Middle frontal gyrus (tissue), 1 donor: ENCODE data around the gene SLC22A7.

Experiments
- DNase-seq: peaks from one replicate; pipeline ENCODE4 v3.0.0-alpha.2; 2015; ENCODE audit warnings: low spot score; ENCODE audit errors: extremely low spot score

Gene SLC22A7

DNA sequence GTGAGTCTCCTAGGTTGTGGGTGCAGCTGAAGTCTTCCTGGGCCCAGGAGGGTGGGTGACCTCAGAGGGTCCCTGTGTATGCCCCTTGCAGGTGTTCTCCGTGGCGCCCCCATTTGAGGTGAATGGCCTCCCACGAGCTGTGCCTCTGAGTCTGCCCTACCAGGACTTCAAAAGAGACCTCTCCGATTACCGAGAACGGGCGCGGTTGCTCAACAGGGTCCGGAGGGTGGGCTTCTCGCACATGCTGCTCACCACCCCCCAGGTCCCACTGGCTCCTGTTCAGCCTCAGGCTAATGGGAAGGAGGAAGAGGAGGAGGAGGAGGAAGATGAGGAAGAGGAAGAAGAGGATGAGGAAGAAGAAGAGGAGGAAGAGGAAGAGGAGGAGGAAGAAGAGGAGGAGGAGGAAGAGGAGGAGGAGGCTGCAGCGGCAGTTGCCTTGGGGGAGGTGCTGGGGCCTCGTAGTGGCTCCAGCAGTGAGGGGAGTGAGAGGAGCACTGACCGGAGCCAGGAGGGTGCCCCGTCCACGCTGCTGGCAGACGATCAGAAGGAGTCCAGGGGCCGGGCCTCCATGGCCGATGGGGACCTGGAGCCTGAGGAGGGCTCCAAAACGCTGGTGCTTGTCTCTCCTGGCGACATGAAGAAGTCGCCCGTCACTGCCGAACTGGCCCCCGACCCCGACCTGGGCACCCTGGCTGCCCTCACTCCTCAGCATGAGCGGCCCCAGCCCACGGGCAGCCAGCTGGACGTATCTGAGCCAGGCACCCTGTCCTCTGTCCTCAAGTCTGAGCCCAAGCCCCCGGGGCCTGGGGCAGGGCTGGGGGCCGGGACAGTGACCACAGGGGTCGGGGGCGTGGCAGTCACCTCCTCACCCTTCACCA, 15.2 kb upstream of the SLC22A7 start:
- no peak for DNase-seq

- DNase-seq, result no peak
Measured at GRCh38 chr6:43283514-43283901, 14.6 kb upstream of the SLC22A7 start.

DNA sequence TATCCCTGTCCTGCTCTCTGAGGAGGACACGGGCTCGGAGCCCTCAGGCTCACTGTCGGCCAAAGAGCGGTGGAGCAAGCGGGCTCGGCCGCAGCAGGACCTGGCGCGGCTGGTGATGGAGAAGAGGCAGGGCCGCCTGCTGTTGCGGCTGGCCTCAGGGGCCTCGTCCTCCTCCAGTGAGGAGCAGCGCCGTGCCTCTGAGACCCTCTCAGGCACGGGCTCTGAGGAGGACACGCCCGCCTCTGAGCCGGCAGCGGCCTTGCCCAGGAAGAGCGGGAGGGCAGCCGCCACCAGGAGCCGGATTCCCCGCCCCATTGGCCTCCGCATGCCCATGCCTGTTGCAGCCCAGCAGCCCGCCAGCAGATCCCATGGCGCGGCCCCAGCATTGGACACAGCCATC, 14.2 kb upstream of the SLC22A7 start:
- no peak for DNase-seq

GRCh38 chr6:43284991-43285781, 12.9 kb upstream of the SLC22A7 start:
- no peak for DNase-seq

GRCh38 chr6:43285832-43286231, 12.2 kb upstream of the SLC22A7 start:
- DNase-seq, result no peak

GRCh38 chr6:43286456-43286979, 11.5 kb upstream of the SLC22A7 start:
- no peak for DNase-seq

DNA sequence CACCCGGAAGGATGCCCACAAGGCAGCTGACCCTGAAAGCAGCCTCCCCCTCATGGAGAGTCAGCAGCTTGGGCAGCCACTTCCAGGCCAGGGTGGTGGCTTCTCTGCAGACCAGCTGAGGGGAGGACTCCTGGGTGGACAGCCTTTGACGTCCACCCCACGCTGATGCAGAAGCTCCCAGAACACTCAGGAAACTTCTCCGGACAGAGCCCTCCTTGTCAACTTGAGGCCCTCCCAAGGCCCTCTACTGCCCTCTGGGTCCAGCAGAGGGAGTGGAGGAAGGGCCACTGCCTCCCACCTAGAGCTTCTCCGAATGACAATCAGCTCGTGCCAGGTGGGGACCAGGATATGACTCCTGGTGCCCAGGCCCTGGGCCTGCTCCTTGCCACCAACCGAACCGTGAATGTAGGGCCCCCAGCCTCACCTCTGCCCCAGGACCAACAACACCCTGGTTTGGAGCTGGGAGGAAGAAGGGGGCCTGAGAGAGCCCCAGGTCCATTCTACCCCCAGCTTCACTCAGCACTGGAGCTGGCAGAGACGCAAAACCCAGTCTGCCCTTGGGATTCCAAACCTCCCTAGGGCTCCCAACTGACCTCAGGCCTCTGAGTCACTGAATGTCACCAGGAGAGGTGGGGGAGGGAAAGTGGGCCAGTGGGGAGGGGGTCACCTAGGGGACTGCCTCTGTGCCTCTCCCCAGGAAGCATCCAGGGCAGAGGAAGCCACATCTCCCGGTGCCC, 10.9 kb upstream of the SLC22A7 start:
- DNase-seq, result no peak

DNA sequence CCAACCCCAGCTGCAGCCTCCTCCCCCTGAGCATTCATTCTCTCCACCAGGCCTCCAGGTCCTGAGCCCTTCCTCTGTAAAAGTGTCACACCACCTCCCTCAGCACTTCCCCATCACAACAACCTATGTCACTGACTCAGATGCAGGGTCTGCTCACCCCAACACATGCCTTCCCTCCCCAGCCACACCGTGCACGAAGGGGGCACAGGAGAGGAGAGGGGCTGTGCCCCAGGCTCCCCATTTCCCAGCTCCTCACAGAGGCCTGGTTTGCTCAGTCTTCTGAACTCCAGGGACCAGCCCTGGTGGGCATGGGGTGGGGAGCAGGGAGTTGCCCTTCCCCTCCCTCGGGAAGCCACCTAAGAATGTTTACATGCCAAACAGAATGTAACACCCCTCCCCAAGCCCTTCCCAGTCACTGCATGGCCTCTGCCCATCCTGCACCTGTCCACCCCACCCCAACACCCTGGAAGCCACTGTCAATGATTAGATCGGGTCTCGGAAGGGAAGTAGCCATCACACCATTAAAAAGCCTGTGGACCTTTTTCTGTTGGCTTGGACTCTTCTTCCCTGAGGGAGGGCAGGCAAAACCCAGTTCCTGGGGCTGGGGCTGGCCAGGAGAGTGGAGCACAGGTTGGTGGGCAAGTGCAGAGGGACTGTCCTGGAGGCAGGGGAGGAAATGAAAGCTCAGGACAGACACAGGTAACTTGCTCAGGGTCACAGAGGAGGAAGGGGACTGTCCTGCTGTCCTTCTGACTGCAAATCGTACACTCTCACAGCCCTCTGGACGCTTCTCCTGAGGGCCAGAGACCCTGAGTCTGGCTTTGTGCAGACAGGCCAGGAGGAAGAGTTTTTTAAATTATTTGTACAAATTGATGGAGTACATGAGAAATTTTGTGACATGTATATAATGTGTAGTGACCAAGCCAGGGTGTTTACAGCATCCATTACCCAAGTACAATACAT, 10.1 kb upstream of the SLC22A7 start:
- DNase-seq, result no peak

- DNase-seq, result no peak
Measured at GRCh38 chr6:43290339-43290904, 7.6 kb upstream of the SLC22A7 start.

DNA sequence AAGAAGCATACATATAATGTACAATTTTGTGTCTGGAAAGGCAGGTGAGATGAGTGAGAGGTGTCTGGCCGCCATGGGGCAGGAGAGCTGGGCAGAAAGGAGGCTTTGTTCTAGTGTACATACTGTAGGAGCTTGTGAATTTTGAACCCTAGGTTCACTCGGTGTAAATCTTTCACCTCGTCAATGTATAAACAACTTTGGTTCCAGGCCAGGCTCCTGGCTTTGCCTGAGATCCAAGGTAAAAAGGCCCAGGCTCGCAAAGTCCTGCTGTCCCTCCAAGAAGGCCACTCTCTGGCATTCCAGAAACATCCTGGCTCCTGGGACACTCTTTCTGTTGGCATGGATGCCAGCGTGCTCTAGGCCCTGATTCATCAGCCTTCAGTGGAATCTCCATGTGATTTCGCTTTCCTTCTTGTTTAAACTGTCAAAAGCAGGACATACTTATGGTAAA, 7.1 kb upstream of the SLC22A7 start:
- no peak for DNase-seq

DNA sequence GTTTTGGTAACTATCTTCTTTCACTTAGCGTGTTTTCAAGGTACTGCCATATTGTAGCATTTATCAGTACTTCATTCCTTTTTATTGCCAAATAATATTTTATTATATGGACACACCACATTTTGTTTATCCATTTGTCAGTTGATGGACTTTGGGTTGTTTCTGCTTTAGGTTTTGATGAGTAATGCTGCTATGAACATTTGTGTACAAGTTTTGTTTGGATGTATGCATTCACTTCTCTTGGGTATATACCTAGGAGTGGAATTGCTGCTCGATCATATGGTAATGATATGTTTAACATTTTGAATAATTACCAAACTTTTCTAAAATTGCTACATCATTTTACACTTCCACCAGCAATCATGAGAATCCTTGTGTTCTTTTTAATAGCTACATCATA, 6.4 kb upstream of the SLC22A7 start:
- DNase-seq, result no peak

GRCh38 chr6:43292341-43292740, 5.7 kb upstream of the SLC22A7 start:
- DNase-seq, result no peak

DNA sequence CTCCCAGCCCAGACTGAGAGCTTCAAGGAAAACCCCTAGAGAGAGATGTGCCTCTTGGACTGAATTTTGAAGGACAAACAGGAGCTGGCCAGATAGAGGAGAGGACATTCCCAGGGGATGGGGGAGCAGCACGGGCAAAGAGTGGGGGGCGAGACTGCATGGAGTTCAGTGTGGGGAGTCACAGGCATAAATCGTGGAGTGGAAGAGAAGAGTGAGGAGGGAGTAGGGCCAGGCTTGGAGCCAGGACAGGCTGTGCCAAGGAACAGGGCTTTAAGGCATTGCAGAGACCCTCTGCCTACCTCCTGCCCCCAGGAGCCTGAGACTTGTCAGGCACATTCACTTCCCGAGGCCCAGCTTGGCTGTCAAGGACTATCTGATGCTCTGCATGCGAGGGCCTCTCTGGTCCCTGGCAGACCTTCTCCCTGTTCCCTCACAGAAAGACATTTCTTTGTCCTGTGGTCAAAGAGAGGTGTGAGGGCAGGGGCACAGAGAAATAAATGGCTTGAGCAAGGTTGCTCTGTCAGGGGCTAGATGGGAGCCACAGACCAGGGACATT, 5.2 kb upstream of the SLC22A7 start:
- DNase-seq, result no peak

DNA sequence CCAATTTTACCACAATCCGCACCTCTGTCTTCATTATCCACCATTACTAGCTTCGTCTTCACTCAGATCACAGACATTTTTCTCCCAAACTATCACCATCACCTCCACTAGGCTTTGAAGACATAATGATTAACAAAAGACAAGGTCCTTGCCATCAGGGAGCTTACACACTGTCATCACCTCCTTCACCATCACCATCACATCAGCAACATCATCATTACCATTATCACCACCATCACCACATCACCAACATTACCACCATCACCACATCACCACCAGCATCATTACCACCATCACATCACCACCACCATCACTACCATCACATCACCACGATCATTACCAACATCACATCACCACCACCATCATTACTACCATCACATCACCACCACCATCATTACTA, 4.4 kb upstream of the SLC22A7 start:
- no peak for DNase-seq

DNA sequence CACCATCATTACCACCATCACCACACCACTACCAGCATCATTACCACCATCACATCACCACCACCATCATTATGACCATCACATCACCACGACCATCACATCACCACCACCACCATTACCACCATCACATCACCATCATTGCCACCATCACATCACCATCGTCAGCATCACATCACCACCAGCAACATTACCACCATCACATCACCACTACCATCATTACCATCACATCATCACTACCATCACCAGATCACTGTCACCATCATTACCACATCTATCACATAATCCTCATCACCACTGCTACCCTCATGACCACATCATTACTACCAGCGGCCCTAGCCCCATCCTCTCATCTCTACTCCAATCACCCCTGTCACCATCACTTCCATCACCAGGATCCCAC, 3.5 kb upstream of the SLC22A7 start:
- DNase-seq, result no peak

GRCh38 chr6:43295456-43295855, 2.6 kb upstream of the SLC22A7 start:
- DNase-seq, result no peak

- DNase-seq, result no peak
Measured at GRCh38 chr6:43296780-43297497, 1.1 kb upstream of the SLC22A7 start.

DNA sequence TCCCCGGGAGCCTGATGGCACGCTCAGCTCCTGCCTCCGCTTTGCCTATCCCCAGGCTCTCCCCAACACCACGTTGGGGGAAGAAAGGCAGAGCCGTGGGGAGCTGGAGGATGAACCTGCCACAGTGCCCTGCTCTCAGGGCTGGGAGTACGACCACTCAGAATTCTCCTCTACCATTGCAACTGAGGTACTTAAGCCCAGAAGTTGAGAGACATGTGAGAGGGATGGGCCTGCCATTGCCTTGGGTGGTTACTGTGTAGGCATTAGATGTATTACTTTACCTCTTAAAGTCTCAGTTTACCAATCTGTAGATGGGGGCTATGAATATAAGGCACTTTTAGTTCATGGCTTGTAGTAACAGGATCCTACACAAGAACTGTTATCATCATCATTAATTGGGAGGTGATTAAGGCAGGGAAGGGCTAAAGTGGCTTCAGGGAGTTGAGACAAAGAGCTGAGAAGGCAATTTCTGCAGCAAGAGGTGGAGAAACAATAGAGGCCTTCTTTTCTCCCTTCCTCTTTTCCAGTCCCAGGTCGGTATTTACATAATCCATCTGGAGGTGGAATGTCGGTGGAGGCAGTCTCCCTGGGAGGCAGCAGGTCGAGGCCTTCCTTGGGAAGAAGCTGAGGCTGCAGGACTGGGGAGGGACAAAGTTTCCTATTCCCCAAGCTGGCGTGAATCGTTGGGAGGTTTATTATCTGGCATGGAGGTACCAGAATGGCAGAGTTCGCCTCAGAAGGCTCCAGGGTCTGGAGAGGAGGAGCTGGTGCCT, 691 bp downstream of the SLC22A7 start:
- DNase-seq, result no peak
